ENCODE data around the gene IFRD1. TPM values are rescaled to one million over a fixed set of nuclear protein-coding genes. Genes with fewer than 3 reads are reported as not detected.

The IFRD1 gene
- total and polyA plus RNA-seq, 2 donors (not counting 3 experiments of a cell fraction or from before 2014, with no cell fraction given): 16.8 to 43.3 TPM

GRCh38 chr7:112420236-112420861 is 29.9 kb upstream of the IFRD1 start:
- Histone ChIP-seq H3K9ac (replicated peaks; ENCODE audit: extremely low read depth, insufficient read depth, low read length) (no peak overlapping the region), H3K79me2 (ENCODE audit: control insufficient read depth, insufficient read depth, low read length) (no peaks in the 10 kb centered on the region), H3K4me2 (ENCODE audit: insufficient read depth, low read length) (no peak overlapping the region), H3K9me3 (replicated peaks; ENCODE audit: control insufficient read depth, insufficient read depth, low read length) (no peaks in the 10 kb centered on the region), H3K4me1 (ENCODE audit: control insufficient read depth, extremely low read depth, insufficient read depth, low read length) (peaks cover 18% of the 10 kb centered on the region), H3K27me3 (ENCODE audit: control insufficient read depth in 2 of 2, insufficient read depth in 2 of 2, low read length in 2 of 2) (no peaks in the 10 kb centered on the region), H4K20me1 (replicated peaks; ENCODE audit: control insufficient read depth, extremely low read depth, insufficient read depth, low read length) (no peaks in the 10 kb centered on the region), H3K9me1 (replicated peaks; ENCODE audit: control insufficient read depth, extremely low read depth, insufficient read depth, low read length) (no peaks in the 10 kb centered on the region), H3K4me3 (replicated peaks in 1 of 3; ENCODE audit: insufficient read depth in 1 of 3, low read depth in 1 of 3, low read length in 3 of 3) (no peak overlapping the region), H3K36me3 (ENCODE audit: control insufficient read depth in 2 of 2, extremely low read depth in 1 of 2, insufficient read depth in 2 of 2, low read length in 2 of 2) (no peaks in the 10 kb centered on the region), H3K27ac (ENCODE audit: insufficient read depth, low read depth, low read length) (no peak overlapping the region), H2AFZ (ENCODE audit: low read depth, low read length) (no peak overlapping the region)
- no peak for FAIRE-seq
- ChIA-PET POLR2A (interaction anchor here (1.0 to 1.5 kb wide), 2 partner anchors 30 to 31 kb away, joined by 4 to 5 read pairs; partner anchors contain the start of gene IFRD1), CTCF (interaction anchor here (0.5 to 2.1 kb wide), 2 partner anchors 75 to 586 kb away, joined by 3 to 6 read pairs; no protein-coding TSS in a partner anchor)
- TF ChIP-seq CTCF (IDR thresholded peaks at IDR 0.05; ENCODE audit: extremely low read depth in 1 of 2, insufficient read depth in 1 of 2, low read depth in 1 of 2, low read length in 2 of 2) (no peak), EZH2 (IDR thresholded peaks at IDR 0.05; ENCODE audit: borderline replicate concordance, low read depth, low read length, severe bottlenecking) (no peak), MYC (IDR thresholded peaks at IDR 0.05; ENCODE audit: low read depth, low read length) (no peak), MAX (IDR thresholded peaks at IDR 0.05; ENCODE audit: insufficient read depth, insufficient read length) (no peak), GATA2 (IDR thresholded peaks at IDR 0.05; ENCODE audit: insufficient read depth, insufficient read length, low read depth, low read length) (no peak)
- intact Hi-C loops (cut with micrococcal nuclease) (no loop called here), dilution Hi-C loops (cut with MboI; ENCODE audit: extremely low pct_ligation_motif_present, low sequenced_read_pairs) (loop anchor here (25.0 kb wide), 1 partner anchor 658 kb away; no protein-coding TSS in a partner anchor)
- BruUV-seq (replicated peaks): no TSS peak
- no peak for DNase-seq (ENCODE audit: low read depth, low spot score)
